HFFc6 (cell line): ENCODE data around the gene CRYGN. TPM values are rescaled to one million over a fixed set of nuclear protein-coding genes. Genes with fewer than 3 reads are reported as not detected.

ENCODE experiments used
- DNase-seq: peaks from one replicate; pipeline ENCODE4 v3.0.0-alpha.2; 2018
- H3K27ac Mint-ChIP-seq: 2 replicates; pipeline ENCODE4 v1.8.0; 2020; ENCODE audit warnings: mild to moderate bottlenecking, mixed read lengths
- H3K27me3 Mint-ChIP-seq: 2 replicates; pipeline ENCODE4 v1.8.0; 2021; ENCODE audit warnings: mild to moderate bottlenecking, moderate library complexity, mixed read lengths; ENCODE audit not compliant: insufficient read depth
- H3K36me3 Mint-ChIP-seq: 2 replicates; pipeline ENCODE4 v1.8.0; 2021; ENCODE audit warnings: low read depth, mixed read lengths
- H3K4me1 Mint-ChIP-seq: 2 replicates; pipeline ENCODE4 v1.8.0; 2020; ENCODE audit warnings: low read depth, mixed read lengths
- H3K4me3 Mint-ChIP-seq: 2 replicates; pipeline ENCODE4 v1.8.0; 2020; ENCODE audit warnings: mild to moderate bottlenecking, moderate library complexity, mixed read lengths
- H3K9me3 Mint-ChIP-seq: 2 replicates; pipeline ENCODE4 v1.8.0; 2020; ENCODE audit warnings: mild to moderate bottlenecking, mixed read lengths
- total RNA-seq, 6 experiments: library from RNA; stranded (reverse); fragmentation: NEBNext Ultra II Directional; extraction: Animal tissue kit (Norgen Biotek cat#: 25700); gene quantifications; 2 replicates in 1 of 6; 3 replicates in 5 of 6; pipeline ENCODE4 v1.2.3, GENCODE V29; 2021
- TF ChIP-seq, protein P1 (sequence below): fragments of 200-600 bp; sonication (generic); IDR thresholded peaks from 2 replicates; pipeline ENCODE4 v1.5.0; 2021; ENCODE audit warnings: antibody characterized with exemption, mild to moderate bottlenecking

The CRYGN gene
- total RNA-seq, 6 experiments from 2014 or later: not detected

DNA sequence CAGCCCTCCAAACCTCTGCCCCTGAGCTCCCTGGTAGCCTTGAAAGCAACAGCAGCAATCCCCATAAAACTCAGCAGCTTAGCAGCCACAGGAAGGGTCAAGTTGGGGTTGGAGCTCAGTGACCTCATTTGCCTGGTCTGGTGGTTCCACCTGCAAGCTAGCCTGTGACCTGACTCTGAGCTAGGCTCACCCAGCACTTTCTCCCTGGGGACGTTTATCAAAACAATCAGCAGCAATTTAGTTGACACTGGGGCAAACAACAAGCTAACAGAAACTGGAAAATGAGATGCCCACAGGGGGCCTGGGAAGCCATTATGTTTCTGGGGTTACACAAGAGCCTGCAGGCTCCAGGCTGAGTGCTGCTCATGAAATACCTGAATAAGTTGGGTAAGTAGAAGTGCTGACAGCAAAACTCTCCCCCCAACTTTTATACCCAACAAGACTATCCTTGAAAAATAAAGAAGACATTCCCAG is 22.4 kb upstream of the CRYGN start:
- peaks cover 28% of the 10 kb centered on the region for H3K4me1 Mint-ChIP-seq
- H3K27ac Mint-ChIP-seq: no peak overlapping the region
- peaks cover 25% of the 10 kb centered on the region for H3K9me3 Mint-ChIP-seq
- no peak overlapping the region for H3K4me3 Mint-ChIP-seq
- no peak for DNase-seq
- TF ChIP-seq, protein P1, sequence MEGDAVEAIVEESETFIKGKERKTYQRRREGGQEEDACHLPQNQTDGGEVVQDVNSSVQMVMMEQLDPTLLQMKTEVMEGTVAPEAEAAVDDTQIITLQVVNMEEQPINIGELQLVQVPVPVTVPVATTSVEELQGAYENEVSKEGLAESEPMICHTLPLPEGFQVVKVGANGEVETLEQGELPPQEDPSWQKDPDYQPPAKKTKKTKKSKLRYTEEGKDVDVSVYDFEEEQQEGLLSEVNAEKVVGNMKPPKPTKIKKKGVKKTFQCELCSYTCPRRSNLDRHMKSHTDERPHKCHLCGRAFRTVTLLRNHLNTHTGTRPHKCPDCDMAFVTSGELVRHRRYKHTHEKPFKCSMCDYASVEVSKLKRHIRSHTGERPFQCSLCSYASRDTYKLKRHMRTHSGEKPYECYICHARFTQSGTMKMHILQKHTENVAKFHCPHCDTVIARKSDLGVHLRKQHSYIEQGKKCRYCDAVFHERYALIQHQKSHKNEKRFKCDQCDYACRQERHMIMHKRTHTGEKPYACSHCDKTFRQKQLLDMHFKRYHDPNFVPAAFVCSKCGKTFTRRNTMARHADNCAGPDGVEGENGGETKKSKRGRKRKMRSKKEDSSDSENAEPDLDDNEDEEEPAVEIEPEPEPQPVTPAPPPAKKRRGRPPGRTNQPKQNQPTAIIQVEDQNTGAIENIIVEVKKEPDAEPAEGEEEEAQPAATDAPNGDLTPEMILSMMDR: no peak
- peaks cover 53% of the 10 kb centered on the region for H3K36me3 Mint-ChIP-seq
- H3K27me3 Mint-ChIP-seq: no peaks in the 10 kb centered on the region; the same call in 1 of the 2 replicates

DNA sequence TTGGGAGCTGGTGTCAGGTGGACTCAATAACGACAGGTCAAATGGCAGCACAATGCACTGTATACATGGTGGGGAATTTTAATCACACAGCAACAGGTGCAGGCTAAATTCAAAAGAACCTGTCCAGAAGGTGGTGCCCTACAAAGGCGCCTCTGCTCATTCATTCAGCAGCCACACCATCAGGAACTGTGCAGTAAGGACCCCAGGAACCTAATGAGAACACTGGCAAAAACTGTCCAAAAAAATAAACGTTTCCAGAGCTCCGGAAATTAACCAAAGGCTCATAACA is 21.9 kb upstream of the CRYGN start:
- peaks cover 28% of the 10 kb centered on the region for H3K4me1 Mint-ChIP-seq
- no peaks in the 10 kb centered on the region; the same call in 1 of the 2 replicates for H3K27me3 Mint-ChIP-seq
- no peak overlapping the region for H3K27ac Mint-ChIP-seq
- H3K4me3 Mint-ChIP-seq: no peak overlapping the region
- no peak for DNase-seq
- TF ChIP-seq, protein P1: peak; percentile 13; the same call in 1 of the 2 replicates
- peaks cover 48% of the 10 kb centered on the region for H3K36me3 Mint-ChIP-seq
- H3K9me3 Mint-ChIP-seq: peaks cover 25% of the 10 kb centered on the region

DNA sequence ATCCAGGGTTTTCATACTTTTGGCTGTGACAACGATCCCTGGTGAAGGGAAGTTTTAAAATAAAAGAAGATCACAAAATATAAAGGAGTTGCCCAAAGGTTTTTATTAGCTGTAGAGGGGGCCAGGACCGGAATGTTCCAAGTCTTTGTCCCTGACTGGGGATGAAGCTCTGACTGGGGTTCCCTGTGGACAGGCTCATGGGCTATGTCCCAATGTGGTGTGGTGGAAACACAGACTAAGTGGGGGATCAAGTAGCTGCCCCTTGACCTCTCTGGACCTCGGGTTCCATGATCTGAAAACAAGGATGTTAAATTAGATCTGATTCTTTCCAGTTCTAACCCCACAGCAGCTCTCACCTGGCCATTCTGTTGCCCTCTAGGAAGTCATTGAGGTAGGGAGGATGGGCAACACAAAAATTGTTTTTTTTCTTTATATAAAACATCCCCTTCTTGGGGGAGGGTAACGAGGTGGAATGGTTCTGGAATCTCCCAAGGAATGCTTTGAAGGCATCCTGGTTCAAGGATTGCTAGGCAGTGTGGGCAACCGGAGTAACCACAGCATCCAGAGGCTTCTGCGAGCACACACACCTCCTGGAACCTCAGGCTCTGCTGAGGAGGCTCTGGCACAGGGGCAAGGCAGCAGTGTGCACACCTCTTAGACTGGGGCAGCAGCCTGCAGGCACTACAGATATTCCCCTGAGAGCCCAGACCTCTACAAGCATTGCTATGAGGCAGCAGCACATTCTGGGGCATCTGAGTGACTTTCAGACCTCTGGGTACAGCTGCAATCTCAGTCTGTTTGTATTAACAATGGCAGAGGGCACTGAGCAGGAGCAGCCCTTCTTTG is 21.4 kb upstream of the CRYGN start:
- Mint-ChIP-seq H3K4me1 (peaks cover 28% of the 10 kb centered on the region), H3K36me3 (peaks cover 47% of the 10 kb centered on the region), H3K27me3 (no peaks in the 10 kb centered on the region; the same call in 1 of the 2 replicates), H3K9me3 (peaks cover 25% of the 10 kb centered on the region), H3K27ac (peak overlapping the region; percentile 89; the same call in 1 of the 2 replicates), H3K4me3 (no peak overlapping the region)
- DNase-seq: no peak
- TF ChIP-seq, protein P1: no peak

DNA sequence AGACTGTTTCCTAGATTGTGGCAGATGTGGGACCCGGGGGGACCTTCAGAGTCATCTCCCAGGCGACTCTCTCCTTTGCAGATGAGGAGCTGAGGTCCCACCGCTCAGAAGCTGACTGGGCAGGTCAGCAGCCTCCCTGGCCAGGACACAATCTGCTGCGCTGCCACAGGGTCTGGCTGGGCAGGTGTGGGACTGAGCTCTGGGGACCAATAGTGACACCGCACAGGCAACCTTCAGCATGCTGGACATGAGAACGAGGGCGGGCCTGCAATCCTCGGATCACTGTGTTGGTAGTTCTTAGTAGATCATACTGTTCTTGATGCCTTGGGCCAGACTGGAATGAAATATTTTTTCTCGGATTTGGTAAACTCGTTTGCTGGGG is 20.5 kb upstream of the CRYGN start:
- Mint-ChIP-seq H3K4me3 (peak overlapping the region; percentile 79), H3K9me3 (peaks cover 25% of the 10 kb centered on the region), H3K27ac (peak overlapping the region; percentile 89)

DNA sequence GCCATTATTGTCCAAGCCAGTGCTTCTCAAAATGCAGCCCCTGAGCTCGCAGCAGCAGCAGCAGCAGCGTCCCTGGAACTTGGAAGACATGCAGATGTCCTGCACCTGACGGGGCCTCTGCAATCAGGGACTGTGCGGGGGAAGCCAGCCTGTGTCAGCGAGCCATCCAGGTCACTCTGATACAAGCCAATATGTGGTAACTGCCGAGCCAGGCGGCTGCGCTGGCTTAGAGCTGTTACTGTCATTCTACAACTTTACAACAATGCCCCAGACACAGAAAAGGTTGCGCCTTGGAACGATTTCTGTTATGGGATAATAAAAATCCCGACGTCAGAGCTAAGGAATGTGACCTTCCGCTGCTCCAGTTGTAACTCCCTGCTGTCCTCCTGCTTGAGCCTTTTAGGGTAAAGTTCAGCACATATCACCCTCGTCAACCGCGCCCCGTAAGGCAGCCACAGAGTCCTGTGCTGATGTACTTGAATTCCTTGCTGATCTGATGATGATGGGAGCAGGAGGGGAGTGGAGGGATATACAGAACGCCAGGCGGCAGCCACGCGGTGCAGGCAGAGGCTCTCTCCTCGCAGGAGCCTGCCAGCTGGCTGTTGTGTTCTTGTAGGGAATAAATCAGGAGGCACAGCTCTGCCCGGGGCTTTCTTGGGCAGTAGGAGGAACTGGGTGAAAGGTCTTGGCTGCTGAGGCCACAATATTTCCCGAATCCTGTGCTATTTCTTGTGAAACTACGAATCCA is 20.0 kb upstream of the CRYGN start:
- TF ChIP-seq, protein P1: peak; percentile 49; the same call in 1 of the 2 replicates
- H3K4me3 Mint-ChIP-seq: peak overlapping the region; percentile 79
- DNase-seq: peak; percentile 85
- peaks cover 33% of the 10 kb centered on the region for H3K36me3 Mint-ChIP-seq
- peaks cover 25% of the 10 kb centered on the region for H3K9me3 Mint-ChIP-seq
- H3K27ac Mint-ChIP-seq: peak overlapping the region; percentile 89
- H3K27me3 Mint-ChIP-seq: no peaks in the 10 kb centered on the region; the same call in none of the 2 replicates
- peaks cover 28% of the 10 kb centered on the region for H3K4me1 Mint-ChIP-seq

More for the DNA sequence above, 20.5 kb upstream of the CRYGN start:
- Mint-ChIP-seq H3K36me3 (peaks cover 38% of the 10 kb centered on the region), H3K4me1 (peaks cover 28% of the 10 kb centered on the region), H3K27me3 (no peaks in the 10 kb centered on the region; the same call in none of the 2 replicates)
- DNase-seq: no peak
- TF ChIP-seq, protein P1: no peak
